Gastrocnemius medialis (tissue), 4 donors: Measurements from ENCODE around the gene CHKB. TPM values are rescaled to one million over a fixed set of nuclear protein-coding genes. Genes with fewer than 3 reads are reported as not detected.
A peak's percentile ranks its signal among the peaks of the same experiment; 100 is the strongest.

ENCODE experiments used
- ATAC-seq, 2 donors: fragments of 150-250 bp; one replicate each; pipeline ENCODE4 v1.9.1; 2016
- DNase-seq, 2 donors: peaks; one replicate each; pipeline ENCODE4 v3.0.0-alpha.2; 2019
- H3K27ac ChIP-seq, 4 donors: fragments of 200-600 bp; sonication (generic); 1 replicate in 1 of 4; 2 replicates in 3 of 4; pipeline ENCODE4 v1.5.1; 2016 to 2018; ENCODE audit warnings: mild to moderate bottlenecking in 2 of 4, moderate library complexity in 1 of 4
- H3K27me3 ChIP-seq, 3 donors: fragments of 200-600 bp; sonication (generic) in 2 of 3; 1 replicate in 1 of 3; 2 replicates in 2 of 3; pipeline versions ENCODE4 v1.5.1 to v1.6.0; 2016 to 2019; ENCODE audit warnings: mild to moderate bottlenecking in 1 of 3, moderate library complexity in 1 of 3
- H3K36me3 ChIP-seq, 2 donors: fragments of 200-600 bp; sonication (generic) in 1 of 2; one replicate each; pipeline ENCODE4 v1.5.1; 2017 to 2018
- H3K4me1 ChIP-seq, 2 donors: fragments of 200-600 bp; sonication (generic) in 1 of 2; one replicate each; pipeline ENCODE4 v1.5.1; 2016 to 2017; ENCODE audit warnings: mild to moderate bottlenecking in 2 of 2
- H3K4me3 ChIP-seq, 4 donors: fragments of 200-600 bp; sonication (generic) in 3 of 4; 1 replicate in 1 of 4; 2 replicates in 3 of 4; pipeline ENCODE4 v1.5.1; 2016 to 2019; ENCODE audit warnings: mild to moderate bottlenecking in 2 of 4
- H3K9me3 ChIP-seq, 3 donors: fragments of 200-600 bp; sonication (generic) in 2 of 3; 1 replicate in 1 of 3; 2 replicates in 2 of 3; pipeline ENCODE4 v1.5.1; 2016 to 2019
- CTCF ChIP-seq, 5 experiments: fragments of 450-650 bp in 3 of 5; fragments of 200-600 bp in 2 of 5; sonication (generic) in 2 of 5; IDR thresholded peaks in 4 of 5; conservative IDR thresholded peaks in 1 of 5; 1 replicate in 4 of 5; 2 replicates in 1 of 5; pipeline ENCODE4 v1.5.1; 2016 to 2019; ENCODE audit warnings: antibody characterized with exemption in 5 of 5, mild to moderate bottlenecking in 3 of 5, moderate library complexity in 3 of 5
- POLR2A ChIP-seq, 2 donors: fragments of 450-650 bp; IDR thresholded peaks; one replicate each; pipeline ENCODE4 v1.6.1; 2017; ENCODE audit warnings: antibody characterized with exemption in 2 of 2, mild to moderate bottlenecking in 2 of 2, moderate library complexity in 2 of 2
- in situ Hi-C, 4 donors: fragments of 200-750 bp; cut with MboI; loops; one replicate each; pipeline versions ENCODE4 v1.15.0 to v1.8.0; 2017; ENCODE audit warnings: low sequenced_read_pairs in 4 of 4
- intact Hi-C: fragments of 100-400 bp; cut with DNase I; formaldehyde crosslinking; loops from one replicate; pipeline ENCODE4 v1.15.1; 2023; ENCODE audit warnings: low total_unique reads
- total RNA-seq, 4 donors: library from RNA; depleted of rRNA; stranded (reverse); fragments of >200 nt; gene quantifications; one replicate each; pipeline versions ENCODE4 v1.1.0 to v1.2.3, GENCODE V29; 2016

CHKB gene
- total RNA-seq, 4 donors from 2014 or later: 10.8 to 39.7 (median 24.4) TPM

- DNase-seq (no peak), ATAC-seq (no peak)
- Histone ChIP-seq H3K9me3 (no peaks in the 10 kb centered on the region), H3K27me3 (no peaks in the 10 kb centered on the region), H3K4me1 (peaks cover 10 to 33% of the 10 kb centered on the region in 2 donors), H3K27ac (peak overlapping the region in 1 of 4 donors; percentile 96), H3K36me3 (peaks cover 0 to 49% of the 10 kb centered on the region in 2 donors), H3K4me3 (no peak overlapping the region)
- TF ChIP-seq CTCF (IDR thresholded peaks at IDR 0.05 in 4 of 5, conservative IDR thresholded peaks at IDR 0.05 in 1 of 5) (no peak), POLR2A (IDR thresholded peaks at IDR 0.05) (no peak)
- intact Hi-C loops: no loop called here
- in situ Hi-C loops: no loop called here
These were observed 7.2 kb downstream of the CHKB start for GRCh38 chr22:50575426-50575941.

GRCh38 chr22:50574383-50574755 lies 8.3 kb downstream of the CHKB start:
- H3K36me3 ChIP-seq: peaks cover 0 to 53% of the 10 kb centered on the region in 2 donors
- H3K4me1 ChIP-seq: peaks cover 10 to 32% of the 10 kb centered on the region in 2 donors
- no peak overlapping the region for H3K4me3 ChIP-seq
- H3K27ac ChIP-seq: no peak overlapping the region
- no peak for ATAC-seq
- intact Hi-C loops (no loop called here), in situ Hi-C loops (no loop called here)
- H3K9me3 ChIP-seq: no peaks in the 10 kb centered on the region
- TF ChIP-seq CTCF (IDR thresholded peaks at IDR 0.05 in 4 of 5, conservative IDR thresholded peaks at IDR 0.05 in 1 of 5) (no peak), POLR2A (IDR thresholded peaks at IDR 0.05) (no peak)
- no peaks in the 10 kb centered on the region for H3K27me3 ChIP-seq
- DNase-seq: no peak

GRCh38 chr22:50573491-50574382 lies 8.9 kb downstream of the CHKB start:
- no peak for ATAC-seq
- Histone ChIP-seq H3K27me3 (no peaks in the 10 kb centered on the region), H3K27ac (peak overlapping the region in 1 of 4 donors; percentile 43), H3K4me1 (peaks cover 5 to 27% of the 10 kb centered on the region in 2 donors), H3K36me3 (peaks cover 0 to 59% of the 10 kb centered on the region in 2 donors), H3K4me3 (no peak overlapping the region), H3K9me3 (no peaks in the 10 kb centered on the region)
- in situ Hi-C loops (no loop called here), intact Hi-C loops (no loop called here)
- TF ChIP-seq CTCF (IDR thresholded peaks at IDR 0.05 in 4 of 5, conservative IDR thresholded peaks at IDR 0.05 in 1 of 5): no peak
- no peak for TF ChIP-seq POLR2A (IDR thresholded peaks at IDR 0.05)
- DNase-seq: no peak

- H3K4me3 ChIP-seq: no peak overlapping the region
- DNase-seq (no peak), ATAC-seq (no peak)
- TF ChIP-seq CTCF (IDR thresholded peaks at IDR 0.05 in 4 of 5, conservative IDR thresholded peaks at IDR 0.05 in 1 of 5) (no peak), POLR2A (IDR thresholded peaks at IDR 0.05) (no peak)
- in situ Hi-C loops (no loop called here), intact Hi-C loops (no loop called here)
- no peaks in the 10 kb centered on the region for H3K27me3 ChIP-seq
- peaks cover 0 to 66% of the 10 kb centered on the region in 2 donors for H3K36me3 ChIP-seq
- H3K27ac ChIP-seq: peak overlapping the region in 1 of 4 donors; percentile 43
- H3K4me1 ChIP-seq: peaks cover 0 to 19% of the 10 kb centered on the region in 2 donors
- no peaks in the 10 kb centered on the region for H3K9me3 ChIP-seq
These were observed 9.7 kb downstream of the CHKB start for GRCh38 chr22:50572965-50573364.
